ENCODE results near the gene PPP2R2C.

DNA sequence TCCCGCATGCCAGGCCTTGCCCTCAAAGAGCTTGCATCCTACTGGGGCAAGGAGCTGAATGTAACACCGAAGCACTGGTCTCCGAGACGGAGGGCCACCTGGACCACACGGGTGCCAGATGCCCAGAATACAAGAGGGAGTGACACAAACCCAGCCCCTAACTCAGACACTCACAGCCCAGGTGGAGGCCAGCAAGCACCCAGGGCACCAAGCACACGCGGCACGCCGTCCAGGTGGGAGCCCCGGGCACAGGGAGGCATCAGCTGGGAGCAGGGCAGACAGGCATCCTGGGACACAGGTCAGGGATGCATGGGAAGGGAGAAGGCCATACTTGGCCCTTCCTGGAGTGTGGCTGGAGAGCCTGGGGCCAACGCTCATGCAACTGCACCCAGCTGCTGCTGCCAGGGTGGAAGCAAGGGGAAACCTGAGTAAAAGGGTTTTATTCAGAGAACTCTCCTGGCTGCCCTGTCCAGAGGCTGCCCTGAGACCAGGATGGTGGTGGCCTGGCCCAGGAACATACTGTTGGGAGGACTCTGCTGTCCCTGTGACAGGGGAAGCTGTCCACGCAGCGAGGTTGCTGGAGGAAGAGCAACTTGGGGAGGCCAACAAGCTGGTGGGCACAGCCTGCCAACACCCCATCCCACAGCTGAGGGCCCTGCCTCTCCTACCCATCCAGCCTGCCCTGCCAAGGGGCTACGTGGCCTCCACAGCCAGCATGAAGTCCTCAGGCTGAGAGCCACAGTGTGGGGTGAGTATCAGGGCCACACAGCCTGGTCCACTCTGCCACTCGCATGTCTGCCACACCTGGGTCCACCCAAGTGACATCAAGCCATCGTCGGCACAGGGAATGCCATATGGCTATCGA lies 22.2 kb upstream of the PPP2R2C start:
- TF ChIP-seq, protein P1, sequence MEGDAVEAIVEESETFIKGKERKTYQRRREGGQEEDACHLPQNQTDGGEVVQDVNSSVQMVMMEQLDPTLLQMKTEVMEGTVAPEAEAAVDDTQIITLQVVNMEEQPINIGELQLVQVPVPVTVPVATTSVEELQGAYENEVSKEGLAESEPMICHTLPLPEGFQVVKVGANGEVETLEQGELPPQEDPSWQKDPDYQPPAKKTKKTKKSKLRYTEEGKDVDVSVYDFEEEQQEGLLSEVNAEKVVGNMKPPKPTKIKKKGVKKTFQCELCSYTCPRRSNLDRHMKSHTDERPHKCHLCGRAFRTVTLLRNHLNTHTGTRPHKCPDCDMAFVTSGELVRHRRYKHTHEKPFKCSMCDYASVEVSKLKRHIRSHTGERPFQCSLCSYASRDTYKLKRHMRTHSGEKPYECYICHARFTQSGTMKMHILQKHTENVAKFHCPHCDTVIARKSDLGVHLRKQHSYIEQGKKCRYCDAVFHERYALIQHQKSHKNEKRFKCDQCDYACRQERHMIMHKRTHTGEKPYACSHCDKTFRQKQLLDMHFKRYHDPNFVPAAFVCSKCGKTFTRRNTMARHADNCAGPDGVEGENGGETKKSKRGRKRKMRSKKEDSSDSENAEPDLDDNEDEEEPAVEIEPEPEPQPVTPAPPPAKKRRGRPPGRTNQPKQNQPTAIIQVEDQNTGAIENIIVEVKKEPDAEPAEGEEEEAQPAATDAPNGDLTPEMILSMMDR (IDR thresholded peaks at IDR 0.05), result no peak
- no peak for TF ChIP-seq POLR2A (IDR thresholded peaks at IDR 0.05)

Data from right lobe of liver (tissue), 4 donors.